NCI-H2196 (cell line): ENCODE results near the gene RNF181.
"Not testable (repeated sequence)": the region's sequence is repeated elsewhere in the genome, so short reads cannot be mapped to it uniquely, and the experiment has no call there.

Source experiments
- DNase-seq: peaks from one replicate; lab custom pipeline; 2025; ENCODE audit not compliant: unreplicated experiment; lab: John Stamatoyannopoulos, UW

The RNF181 gene

GRCh38 chr2:85594715-85595300 is 737 bp upstream of the RNF181 start:
- no peak for DNase-seq

DNA sequence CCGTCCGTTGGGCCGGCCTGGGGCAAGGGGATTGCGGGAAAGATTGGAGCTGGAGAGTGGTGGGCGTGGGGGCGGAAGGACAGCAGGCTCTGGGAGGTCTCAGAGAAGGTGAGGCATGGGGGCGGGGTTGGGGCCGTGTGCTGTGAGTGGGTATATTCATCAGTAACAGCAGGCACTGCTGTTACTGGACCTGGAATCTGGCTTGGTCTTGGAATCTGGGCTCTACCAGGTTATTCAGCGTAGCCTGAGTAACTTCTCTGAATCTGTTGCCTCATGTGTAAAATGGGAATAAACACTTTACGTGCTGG is 435 bp downstream of the RNF181 start:
- no peak for DNase-seq

GRCh38 chr2:85596486-85597143 is 1.1 kb downstream of the RNF181 start:
- no peak for DNase-seq

- no peak for DNase-seq
Measured at GRCh38 chr2:85597241-85597640, 1.7 kb downstream of the RNF181 start.

- no peak for DNase-seq
Measured at GRCh38 chr2:85598594-85599340, 3.2 kb downstream of the RNF181 start.

GRCh38 chr2:85599468-85600234 is 4.1 kb downstream of the RNF181 start:
- DNase-seq: no peak

- no peak for DNase-seq
Measured at GRCh38 chr2:85600235-85600575, 4.7 kb downstream of the RNF181 start.

DNA sequence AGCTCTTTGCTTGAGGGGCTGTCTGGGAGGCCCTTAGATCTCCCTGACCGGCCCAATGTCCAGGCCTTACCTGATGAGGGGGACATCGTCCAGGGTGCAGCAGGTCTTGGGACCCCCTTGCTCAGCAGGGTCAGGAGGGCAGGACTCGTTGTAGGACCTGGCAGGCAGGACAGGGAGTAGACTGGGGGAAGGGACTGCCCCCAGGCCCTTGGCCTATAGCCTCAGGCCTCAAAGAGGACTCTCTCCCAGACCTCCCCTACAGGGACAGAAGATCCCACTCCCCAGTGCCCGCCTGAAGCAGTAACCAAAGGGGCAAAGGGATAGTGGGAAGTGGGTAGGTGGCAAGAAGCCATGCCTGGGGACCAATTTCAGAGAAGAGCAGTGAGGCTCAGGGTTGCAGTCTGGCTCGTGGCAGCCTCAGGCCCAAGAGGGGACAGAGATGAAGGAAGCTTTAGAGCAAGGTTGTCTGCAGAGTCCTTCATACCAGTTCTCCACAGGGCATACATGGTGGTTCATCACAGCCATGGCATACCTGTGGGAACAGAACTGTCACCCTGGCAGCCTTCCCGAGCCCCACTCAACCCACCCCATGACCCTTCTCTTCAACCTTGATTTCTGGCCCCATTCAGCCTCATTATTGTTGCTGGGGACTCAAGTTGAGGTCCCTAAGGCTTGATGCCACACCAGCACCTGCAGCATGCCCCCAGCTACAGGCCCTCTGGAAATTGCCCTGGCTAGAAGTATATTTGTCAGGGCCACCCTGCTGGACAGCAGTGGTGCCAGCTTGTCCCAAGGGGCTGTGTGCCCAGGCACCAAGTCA is 5.6 kb downstream of the RNF181 start:
- DNase-seq: no peak

- DNase-seq: no peak
Measured at GRCh38 chr2:85601771-85602475, 6.4 kb downstream of the RNF181 start.

DNA sequence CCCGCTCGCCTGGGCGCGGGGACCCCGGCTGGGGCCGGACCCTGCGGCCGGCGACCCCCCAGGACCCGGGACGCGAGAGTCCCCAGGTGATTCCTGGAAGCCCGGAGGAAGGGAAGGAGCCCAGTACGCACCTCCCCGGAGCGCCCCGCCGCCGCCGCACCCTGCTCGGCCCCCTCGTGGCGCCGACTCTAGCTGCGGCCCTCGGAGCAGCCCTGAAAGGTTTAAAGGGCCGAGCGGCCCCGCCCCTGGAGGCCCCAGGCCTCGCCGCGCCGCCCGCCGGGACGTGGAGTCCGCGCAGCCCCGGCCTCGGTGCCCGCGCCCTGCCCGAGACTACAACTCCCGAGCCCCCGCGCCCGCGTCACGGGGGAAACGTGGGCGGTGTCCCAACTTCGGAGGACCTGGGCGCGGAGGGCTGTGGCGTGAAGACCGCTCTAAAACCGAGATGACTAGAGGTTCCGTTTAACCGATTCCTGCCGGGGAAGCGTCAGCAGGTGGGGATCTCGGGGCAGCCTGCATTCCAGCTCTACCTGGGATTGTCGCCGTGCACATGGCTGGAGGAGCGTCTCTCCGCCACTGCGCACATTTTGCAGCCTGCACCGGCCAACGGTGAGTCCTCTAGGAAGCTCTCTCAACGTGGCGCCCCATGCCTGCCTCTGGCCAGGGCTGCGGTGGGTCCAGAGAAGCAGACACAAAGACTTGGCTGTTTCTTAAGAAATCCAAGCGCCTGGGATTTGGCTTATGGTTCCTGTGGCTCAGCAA is 7.1 kb downstream of the RNF181 start, which contains the start of gene TMEM150A:
Gene TMEM150A, minus strand, starts transcription at position 223 of the 759 bp plus-strand sequence. CDS start 750 bp downstream, outside the sequence.
- peak; percentile 74 for DNase-seq

GRCh38 chr2:85604133-85604444 is 8.5 kb downstream of the RNF181 start:
- not testable (repeated sequence) for DNase-seq

DNA sequence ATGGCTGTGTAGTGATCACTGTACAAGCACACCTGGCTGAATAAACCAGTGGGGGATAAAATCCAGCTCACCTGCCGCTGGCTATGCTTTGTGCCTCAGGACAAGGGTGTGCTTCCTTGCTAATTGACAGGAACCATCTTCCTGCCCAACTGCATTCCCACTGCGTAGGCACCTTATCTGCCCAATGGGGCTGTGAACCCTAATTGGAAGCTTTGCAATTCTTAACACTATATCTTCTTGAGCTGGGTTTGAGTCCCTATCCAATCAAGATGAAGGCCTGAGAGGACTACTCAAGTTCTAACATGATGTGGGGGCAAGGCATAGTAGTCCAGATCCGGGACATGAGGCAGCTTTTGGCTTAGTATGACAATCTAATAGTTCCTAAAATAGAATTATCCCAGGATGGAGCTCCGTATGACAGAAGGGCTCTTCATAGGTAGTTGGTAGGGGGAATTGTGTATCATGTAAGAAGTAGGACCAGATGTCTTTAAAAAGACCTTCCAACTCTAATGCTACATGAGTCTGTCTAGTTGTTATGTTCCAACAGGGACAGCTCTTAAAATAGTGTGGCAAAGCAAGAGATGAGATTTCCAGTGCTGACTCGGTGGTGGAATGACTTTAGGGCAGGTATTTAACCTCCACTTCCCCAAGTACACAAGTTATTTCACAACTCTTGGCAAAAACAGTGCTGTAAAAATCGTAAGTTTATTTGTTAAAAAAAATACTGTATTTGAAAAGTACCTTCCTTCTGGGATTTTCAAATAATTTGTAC is 9.2 kb downstream of the RNF181 start:
- no peak for DNase-seq

- DNase-seq: no peak
Measured at GRCh38 chr2:85605406-85606115, 10.0 kb downstream of the RNF181 start.

DNA sequence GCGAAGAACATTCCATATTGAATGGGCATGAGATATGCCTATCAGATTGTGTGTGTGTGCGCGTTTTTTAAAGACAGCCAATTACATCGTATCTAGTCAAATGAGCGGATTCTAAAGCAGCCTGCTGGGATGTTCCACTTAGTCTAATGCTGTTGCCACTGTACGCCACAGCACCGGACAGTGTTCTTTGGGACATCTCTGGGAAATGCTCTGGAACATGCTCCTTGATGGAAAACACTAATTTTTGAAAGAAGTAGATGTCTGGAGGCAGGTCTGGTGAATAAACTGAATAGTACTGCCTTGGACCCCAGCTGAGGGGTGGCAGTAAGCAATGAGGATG is 10.5 kb downstream of the RNF181 start:
- DNase-seq: no peak

- no peak for DNase-seq
Measured at GRCh38 chr2:85607268-85608215, 12.0 kb downstream of the RNF181 start.

- DNase-seq: no peak
Measured at GRCh38 chr2:85611217-85611704, 15.7 kb downstream of the RNF181 start.
